ENCODE measurements around the gene CDH16.

CDH16 gene

DNA sequence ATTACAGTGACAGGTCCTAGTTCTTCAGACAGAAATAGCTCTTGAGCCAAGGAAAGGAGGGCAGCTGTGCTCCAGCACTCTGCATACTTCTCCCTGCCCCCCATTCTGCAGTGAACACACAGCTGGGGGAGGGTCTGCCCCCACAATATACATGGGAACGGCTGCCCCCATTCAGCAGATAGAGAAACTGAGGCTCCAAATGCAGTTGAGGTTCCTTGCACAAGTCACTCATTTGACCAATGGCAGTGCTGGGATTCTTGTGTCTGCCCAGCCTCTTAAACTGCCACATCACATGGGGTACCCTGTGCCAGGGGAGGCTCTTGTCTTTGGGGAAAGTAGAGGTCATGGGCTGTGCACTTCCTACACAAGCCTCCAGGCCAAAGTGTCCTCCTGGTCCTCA lies 49.3 kb downstream of the CDH16 start:
- H3K4me3 ChIP-seq, result no peak overlapping the region
- H3K27me3 ChIP-seq, result no peaks in the 10 kb centered on the region
- H4K20me1 ChIP-seq, result no peaks in the 10 kb centered on the region
- H3K9ac ChIP-seq, result no peak overlapping the region
- H3K27ac ChIP-seq, result no peak overlapping the region
- no peaks in the 10 kb centered on the region for H3K36me3 ChIP-seq
- no peaks in the 10 kb centered on the region for H3K9me3 ChIP-seq
- no peak for TF ChIP-seq Cebpa-rat (IDR thresholded peaks at IDR 0.05)
- H3K4me1 ChIP-seq, result peaks cover 27% of the 10 kb centered on the region
- no peak overlapping the region for H3K4me2 ChIP-seq

DNA sequence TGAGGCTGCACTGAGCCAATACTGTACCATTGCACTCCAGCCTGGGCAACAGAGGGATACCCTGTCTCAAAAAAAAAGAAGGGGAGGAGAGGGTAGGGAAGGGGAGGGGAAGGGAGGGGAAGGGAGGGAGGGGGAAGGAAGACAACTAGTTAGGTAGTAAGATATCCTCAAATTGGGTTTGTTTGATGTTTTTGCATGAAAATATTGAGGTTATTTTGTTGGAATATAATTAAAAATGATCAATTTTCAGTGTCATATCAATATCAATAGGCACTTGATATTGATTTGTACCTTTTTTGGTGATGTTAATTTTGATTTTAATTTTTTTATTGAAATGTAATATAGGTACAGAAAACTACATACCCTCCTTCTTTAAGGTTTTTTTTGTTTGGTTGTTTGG lies 55.0 kb downstream of the CDH16 start:
- Histone ChIP-seq H3K27me3 (no peaks in the 10 kb centered on the region), H3K27ac (no peak overlapping the region)
- TF ChIP-seq Cebpa-rat (IDR thresholded peaks at IDR 0.05), result no peak

DNA sequence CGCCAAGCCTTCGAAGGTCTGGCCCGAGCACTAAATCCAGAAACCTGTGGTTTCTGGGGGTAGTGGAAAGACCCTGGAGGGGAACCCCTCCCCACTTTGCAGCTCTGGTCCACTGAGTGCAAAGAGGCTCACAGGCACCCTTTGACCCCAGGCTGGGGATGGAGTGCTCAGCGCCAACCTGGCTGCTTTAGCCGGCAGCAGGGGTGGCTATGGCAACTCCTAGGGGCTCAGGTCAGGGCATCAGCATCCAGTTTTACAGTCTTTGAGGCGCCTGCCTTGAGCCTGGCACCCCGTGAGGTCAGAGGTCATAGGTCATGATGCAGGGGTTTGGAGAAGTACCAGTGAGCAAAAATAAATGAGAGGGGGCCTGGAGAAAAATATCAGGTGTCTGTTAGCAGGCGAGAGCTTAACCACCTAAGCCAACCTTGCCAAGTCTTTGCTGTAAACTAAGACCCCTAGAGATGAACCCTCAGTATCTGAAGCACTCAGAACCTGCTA lies 56.6 kb downstream of the CDH16 start:
- no peak overlapping the region for H3K4me3 ChIP-seq
- peaks cover 12% of the 10 kb centered on the region; the same call in 1 of the 2 replicates for H3K4me1 ChIP-seq
- no peaks in the 10 kb centered on the region for H4K20me1 ChIP-seq
- no peak overlapping the region for H3K27ac ChIP-seq
- no peaks in the 10 kb centered on the region for H3K27me3 ChIP-seq
- H3K36me3 ChIP-seq, result no peaks in the 10 kb centered on the region
- no peak overlapping the region for H3K4me2 ChIP-seq
- no peak overlapping the region for H3K9ac ChIP-seq
- no peaks in the 10 kb centered on the region for H3K9me3 ChIP-seq
- no peak for TF ChIP-seq Cebpa-rat (IDR thresholded peaks at IDR 0.05)

More for the DNA sequence above, 55.0 kb downstream of the CDH16 start:
- H3K36me3 ChIP-seq, result no peaks in the 10 kb centered on the region
- H4K20me1 ChIP-seq, result no peaks in the 10 kb centered on the region
- 0 out of 2 replicates have a peak, but pooled peaks cover 4% of the 10 kb centered on the region for H3K4me1 ChIP-seq
- H3K4me2 ChIP-seq, result no peak overlapping the region
- no peak overlapping the region for H3K9ac ChIP-seq
- H3K4me3 ChIP-seq, result no peak overlapping the region
- no peaks in the 10 kb centered on the region for H3K9me3 ChIP-seq

DNA sequence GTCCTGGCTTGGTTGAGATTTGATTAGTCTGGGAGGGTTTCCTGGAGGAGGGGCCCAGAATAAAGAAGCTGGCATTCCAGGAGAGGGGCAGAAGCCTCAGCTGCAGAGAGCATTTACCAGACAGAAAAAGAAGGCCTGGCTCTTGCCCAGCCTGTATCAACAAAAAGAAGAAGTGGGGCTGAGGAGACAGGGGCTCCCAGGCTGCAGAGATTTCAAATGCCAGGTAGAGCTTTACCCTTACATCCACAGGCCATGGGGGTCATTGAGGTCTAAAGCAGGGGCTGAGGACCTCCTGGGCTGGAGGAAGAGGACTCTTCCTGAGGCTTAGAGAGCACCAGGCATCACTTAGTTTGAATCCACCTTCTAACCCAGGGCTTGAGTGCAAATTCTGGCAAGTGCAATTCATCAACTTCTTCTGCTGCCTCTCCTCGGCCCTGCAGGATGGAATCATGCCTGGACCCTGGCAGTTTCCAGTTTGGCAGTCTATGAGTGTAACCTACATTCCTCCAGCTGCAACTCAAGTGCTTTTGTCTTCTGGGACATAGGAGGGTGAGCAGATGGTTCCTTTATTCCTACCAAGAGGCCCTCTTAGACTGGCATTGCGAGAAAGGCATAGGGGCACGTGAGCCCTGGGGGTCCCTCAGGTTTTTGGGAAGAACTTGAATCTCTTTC lies 59.2 kb downstream of the CDH16 start:
- Histone ChIP-seq H3K4me2 (no peak overlapping the region), H3K4me1 (peaks cover 15% of the 10 kb centered on the region; the same call in 1 of the 2 replicates), H3K9me3 (no peaks in the 10 kb centered on the region), H3K27me3 (no peaks in the 10 kb centered on the region), H3K36me3 (no peaks in the 10 kb centered on the region), H3K9ac (no peak overlapping the region), H4K20me1 (no peaks in the 10 kb centered on the region), H3K27ac (no peak overlapping the region), H3K4me3 (no peak overlapping the region)
- no peak for TF ChIP-seq Cebpa-rat (IDR thresholded peaks at IDR 0.05)

DNA sequence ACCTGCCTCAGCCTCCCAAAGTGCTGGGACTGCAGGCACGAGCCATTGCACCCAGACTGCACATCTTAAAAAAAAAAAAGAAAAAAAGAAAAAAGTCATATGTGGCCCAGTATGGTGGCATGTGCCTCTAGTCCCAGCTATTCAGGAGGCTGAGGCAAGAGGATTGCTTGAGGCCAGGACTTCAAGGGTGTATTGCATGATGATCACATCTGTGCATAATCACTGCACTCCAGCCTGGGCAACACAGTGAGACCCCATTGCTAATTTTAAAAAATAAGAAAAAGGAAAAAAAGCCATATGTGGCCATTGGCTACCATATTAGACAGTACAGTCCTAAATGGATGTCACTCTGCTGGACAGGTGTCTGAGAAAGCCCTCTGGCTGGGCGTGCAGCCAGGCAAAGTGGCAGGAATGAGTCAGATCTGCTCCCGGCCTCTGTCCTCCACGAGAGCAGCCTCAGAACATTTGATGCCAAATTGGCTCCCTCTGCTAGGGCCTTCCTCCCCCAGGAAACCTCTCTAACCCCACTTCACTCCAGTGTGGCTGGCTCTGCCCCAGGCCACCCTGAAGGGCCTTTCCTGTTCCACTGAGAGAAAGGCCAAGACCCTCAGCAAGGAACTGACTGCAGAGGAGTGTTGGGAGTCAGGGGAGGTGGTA lies 59.8 kb downstream of the CDH16 start:
- Histone ChIP-seq H3K4me1 (peaks cover 15% of the 10 kb centered on the region; the same call in 1 of the 2 replicates), H3K4me2 (no peak overlapping the region), H3K36me3 (no peaks in the 10 kb centered on the region), H3K9ac (no peak overlapping the region), H3K4me3 (no peak overlapping the region), H3K27me3 (no peaks in the 10 kb centered on the region), H4K20me1 (no peaks in the 10 kb centered on the region), H3K27ac (no peak overlapping the region), H3K9me3 (no peaks in the 10 kb centered on the region)
- no peak for TF ChIP-seq Cebpa-rat (IDR thresholded peaks at IDR 0.05)
